ENCODE results near the gene SUN5. TPM values are rescaled to one million over a fixed set of nuclear protein-coding genes. Genes with fewer than 3 reads are reported as not detected.

The SUN5 gene
- total and polyA plus RNA-seq, 7 experiments from 2014 or later = not detected

DNA sequence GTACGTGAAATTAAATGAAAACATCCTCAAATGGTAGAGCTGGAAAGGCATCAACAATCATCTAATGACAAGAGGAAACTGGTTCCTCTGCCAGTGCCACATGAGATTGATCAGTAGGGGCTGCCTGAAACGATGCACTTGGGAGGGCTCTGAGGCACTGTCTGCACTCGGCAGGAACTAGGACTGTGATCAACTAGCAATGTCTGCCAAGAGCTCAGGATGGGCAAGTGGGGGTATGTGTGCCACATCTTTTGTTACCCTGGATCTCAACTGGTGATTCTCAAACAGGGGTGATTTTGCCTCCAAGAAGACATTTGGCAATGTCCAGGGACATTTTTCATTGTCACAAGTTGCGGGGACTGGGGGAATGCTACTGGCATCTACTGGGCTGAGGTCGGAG, 29.1 kb upstream of the SUN5 start:
- no peaks in the 10 kb centered on the region for H3K4me1 ChIP-seq (ENCODE audit: control insufficient read depth in 2 of 2, insufficient read depth in 2 of 2, low read length in 2 of 2)
- H3K9me3 ChIP-seq (ENCODE audit: control insufficient read depth in 2 of 3, low read length in 3 of 3) = peaks cover 0 to 10% (median 0%) of the 10 kb centered on the region in 3 experiments
- Mint-ChIP-seq H3K27me3 (peaks cover 0 to 3% (median 0%) of the 10 kb centered on the region in 5 donors), H3K4me1 (peaks cover 0 to 12% (median 0%) of the 10 kb centered on the region in 7 donors), H3K9me3 (peaks cover 3 to 17% (median 6%) of the 10 kb centered on the region in 11 donors), H3K27ac (no peak overlapping the region), H3K4me3 (no peak overlapping the region), H3K36me3 (peaks cover 0 to 9% (median 3%) of the 10 kb centered on the region in 5 donors)
- no peak overlapping the region for H3K4me3 ChIP-seq (ENCODE audit: low read length)
- H3K27ac ChIP-seq (ENCODE audit: low read depth, low read length) = no peak overlapping the region
- CTCF ChIA-PET = no interaction called here
- intact Hi-C loops (cut with micrococcal nuclease) = no loop called here
- DNase-seq (no peak), ATAC-seq (no peak)
- POLR2A ChIA-PET = no interaction called here
- H3K36me3 ChIP-seq (ENCODE audit: control insufficient read depth in 2 of 3, insufficient read depth in 3 of 3, low read length in 3 of 3) = no peaks in the 10 kb centered on the region
- H3K27me3 ChIP-seq (ENCODE audit: control insufficient read depth in 2 of 2, insufficient read depth in 2 of 2, low read length in 2 of 2) = no peaks in the 10 kb centered on the region

DNA sequence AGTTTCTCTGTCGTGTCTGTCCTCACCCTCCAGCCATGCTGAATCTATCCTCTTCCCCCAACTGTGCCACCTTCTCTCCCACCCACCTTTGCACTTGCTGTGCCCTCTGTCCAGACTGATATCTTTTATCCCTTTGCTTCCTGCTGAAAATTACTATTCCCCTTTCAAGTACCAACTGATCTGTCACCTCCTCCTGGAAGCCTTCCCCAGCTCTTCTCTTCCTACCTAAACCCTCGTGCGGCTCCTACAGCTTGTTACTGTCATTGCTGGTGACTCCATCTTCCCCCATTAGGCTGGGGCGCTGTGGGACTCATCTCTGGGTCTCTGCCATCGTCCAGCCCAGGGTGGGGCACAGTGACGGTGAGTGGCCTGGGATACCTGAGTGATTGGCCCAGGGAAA, 28.3 kb upstream of the SUN5 start:
- POLR2A ChIA-PET = interaction anchor here (0.5 kb wide), 1 partner anchor 42 kb away, joined by 3 read pairs; no protein-coding TSS in a partner anchor
- Histone ChIP-seq H3K9me3 (ENCODE audit: control insufficient read depth in 2 of 3, low read length in 3 of 3) (peaks cover 0 to 10% (median 0%) of the 10 kb centered on the region in 3 experiments), H3K27me3 (ENCODE audit: control insufficient read depth in 2 of 2, insufficient read depth in 2 of 2, low read length in 2 of 2) (no peaks in the 10 kb centered on the region), H3K4me3 (ENCODE audit: low read length) (no peak overlapping the region), H3K4me1 (ENCODE audit: control insufficient read depth in 2 of 2, insufficient read depth in 2 of 2, low read length in 2 of 2) (no peaks in the 10 kb centered on the region), H3K36me3 (ENCODE audit: control insufficient read depth in 2 of 3, insufficient read depth in 3 of 3, low read length in 3 of 3) (no peaks in the 10 kb centered on the region), H3K27ac (ENCODE audit: low read depth, low read length) (no peak overlapping the region)
- H3K4me1 Mint-ChIP-seq = peaks cover 0 to 5% (median 0%) of the 10 kb centered on the region in 7 donors
- DNase-seq (no peak), ATAC-seq (no peak)
- CTCF ChIA-PET = no interaction called here
- peaks cover 0 to 9% (median 3%) of the 10 kb centered on the region in 5 donors for H3K36me3 Mint-ChIP-seq
- H3K27ac Mint-ChIP-seq = peak overlapping the region in 1 of 9 donors; percentile 12
- no peak overlapping the region for H3K4me3 Mint-ChIP-seq
- intact Hi-C loops (cut with micrococcal nuclease) = no loop called here
- H3K9me3 Mint-ChIP-seq = peaks cover 0 to 17% (median 6%) of the 10 kb centered on the region in 11 donors
- no peaks in the 10 kb centered on the region for H3K27me3 Mint-ChIP-seq

DNA sequence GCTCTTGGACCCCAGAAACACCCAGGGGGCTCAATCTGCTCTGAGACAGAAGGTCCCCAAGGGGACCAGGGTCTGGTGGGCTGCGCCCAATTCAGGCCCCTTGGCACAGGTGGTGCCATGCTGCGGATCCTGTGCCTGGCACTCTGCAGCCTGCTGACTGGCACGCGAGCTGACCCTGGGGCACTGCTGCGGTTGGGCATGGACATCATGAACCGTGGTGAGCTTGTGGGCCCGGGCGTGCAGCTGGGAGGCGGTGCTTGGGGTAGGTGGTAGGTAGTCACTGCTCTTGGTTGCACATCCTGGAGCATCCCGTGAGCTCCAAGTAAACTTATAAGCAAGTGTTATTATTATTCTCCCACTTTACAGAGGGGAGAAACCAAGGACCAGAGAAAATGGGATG, 27.3 kb upstream of the SUN5 start, which contains the start of gene BPIFB6:
Gene BPIFB6 (plus strand): TSS at position 118 of the 400 bp plus-strand sequence. CDS start 0 bp downstream, at position 118.
- ChIA-PET POLR2A (no interaction called here), CTCF (no interaction called here)
- H3K36me3 Mint-ChIP-seq = peaks cover 0 to 9% (median 3%) of the 10 kb centered on the region in 5 donors
- no peak within 1 kb of the TSS for H3K4me3 Mint-ChIP-seq
- intact Hi-C loops (cut with micrococcal nuclease) = no loop called here
- DNase-seq = no peak
- peaks cover 0 to 17% (median 6%) of the 10 kb centered on the region in 11 donors for H3K9me3 Mint-ChIP-seq
- peaks cover 0 to 5% (median 0%) of the 10 kb centered on the region in 7 donors for H3K4me1 Mint-ChIP-seq
- Histone ChIP-seq H3K4me3 (ENCODE audit: low read length) (no peak within 1 kb of the TSS), H3K36me3 (ENCODE audit: control insufficient read depth in 2 of 3, insufficient read depth in 3 of 3, low read length in 3 of 3) (no peaks in the 10 kb centered on the region), H3K27me3 (ENCODE audit: control insufficient read depth in 2 of 2, insufficient read depth in 2 of 2, low read length in 2 of 2) (no peaks in the 10 kb centered on the region), H3K9me3 (ENCODE audit: control insufficient read depth in 2 of 3, low read length in 3 of 3) (peaks cover 0 to 10% (median 0%) of the 10 kb centered on the region in 3 experiments), H3K4me1 (ENCODE audit: control insufficient read depth in 2 of 2, insufficient read depth in 2 of 2, low read length in 2 of 2) (no peaks in the 10 kb centered on the region), H3K27ac (ENCODE audit: low read depth, low read length) (no peak within 1 kb of the TSS)
- H3K27ac Mint-ChIP-seq = peak within 1 kb of the TSS in 1 of 9 donors; percentile 12
- no peaks in the 10 kb centered on the region for H3K27me3 Mint-ChIP-seq
- no peak for ATAC-seq

DNA sequence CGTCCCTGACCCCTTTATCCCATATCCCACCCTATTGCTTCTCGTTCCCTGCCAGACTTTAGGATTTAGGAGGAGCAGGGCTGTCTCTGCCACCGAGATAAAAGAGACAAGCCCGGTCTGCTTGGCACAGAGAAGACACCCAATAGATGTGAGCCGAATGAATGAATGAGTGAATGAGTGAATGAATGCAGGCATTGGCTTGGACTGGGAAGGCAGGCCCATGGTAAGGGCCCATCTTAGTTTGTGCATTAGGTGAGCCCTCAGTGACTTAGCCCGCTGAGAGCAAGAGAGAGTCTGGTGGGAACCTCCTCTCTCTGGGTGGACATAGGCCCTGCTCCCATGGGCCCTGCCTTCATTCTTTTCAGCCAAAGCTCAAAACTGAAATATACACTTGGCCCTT, 26.3 kb upstream of the SUN5 start:
- H3K9me3 Mint-ChIP-seq = peaks cover 0 to 17% (median 6%) of the 10 kb centered on the region in 11 donors
- no peak overlapping the region for H3K4me3 ChIP-seq (ENCODE audit: low read length)
- H3K27ac ChIP-seq (ENCODE audit: low read depth, low read length) = no peak overlapping the region
- H3K9me3 ChIP-seq (ENCODE audit: control insufficient read depth in 2 of 3, low read length in 3 of 3) = peaks cover 0 to 10% (median 0%) of the 10 kb centered on the region in 3 experiments
- no peak for DNase-seq
- H3K27me3 ChIP-seq (ENCODE audit: control insufficient read depth in 2 of 2, insufficient read depth in 2 of 2, low read length in 2 of 2) = no peaks in the 10 kb centered on the region
- H3K4me3 Mint-ChIP-seq = no peak overlapping the region
- no peak overlapping the region for H3K27ac Mint-ChIP-seq
- ChIA-PET CTCF (no interaction called here), POLR2A (no interaction called here)
- no peaks in the 10 kb centered on the region for H3K36me3 ChIP-seq (ENCODE audit: control insufficient read depth in 2 of 3, insufficient read depth in 3 of 3, low read length in 3 of 3)
- peaks cover 0 to 9% (median 3%) of the 10 kb centered on the region in 5 donors for H3K36me3 Mint-ChIP-seq
- ATAC-seq = no peak
- H3K27me3 Mint-ChIP-seq = no peaks in the 10 kb centered on the region
- no peaks in the 10 kb centered on the region for H3K4me1 ChIP-seq (ENCODE audit: control insufficient read depth in 2 of 2, insufficient read depth in 2 of 2, low read length in 2 of 2)
- H3K4me1 Mint-ChIP-seq = peaks cover 0 to 5% (median 0%) of the 10 kb centered on the region in 7 donors
- intact Hi-C loops (cut with micrococcal nuclease) = no loop called here

DNA sequence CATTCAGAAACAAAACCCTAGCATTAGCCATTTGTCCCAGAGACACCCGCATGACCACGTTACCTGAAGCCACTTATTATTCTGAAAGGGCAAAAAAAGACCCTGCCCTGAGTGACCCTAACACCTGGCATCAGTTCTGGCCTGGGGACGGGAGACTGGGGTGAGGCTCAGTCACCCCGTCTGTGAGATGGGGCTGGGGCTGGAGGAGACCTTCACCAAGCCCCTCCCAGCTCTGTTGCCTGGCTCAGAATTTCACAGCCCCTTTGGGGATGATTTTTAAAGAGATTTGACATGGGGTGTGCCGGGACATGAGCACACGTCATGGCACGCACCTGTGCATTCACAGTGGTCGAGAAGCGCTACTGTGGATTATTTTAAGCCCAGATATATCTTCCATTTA, 25.8 kb upstream of the SUN5 start:
- no peak overlapping the region for H3K27ac Mint-ChIP-seq
- POLR2A ChIA-PET = no interaction called here
- Histone ChIP-seq H3K4me3 (ENCODE audit: low read length) (no peak overlapping the region), H3K9me3 (ENCODE audit: control insufficient read depth in 2 of 3, low read length in 3 of 3) (peaks cover 0 to 10% (median 0%) of the 10 kb centered on the region in 3 experiments), H3K27ac (ENCODE audit: low read depth, low read length) (no peak overlapping the region), H3K27me3 (ENCODE audit: control insufficient read depth in 2 of 2, insufficient read depth in 2 of 2, low read length in 2 of 2) (no peaks in the 10 kb centered on the region), H3K4me1 (ENCODE audit: control insufficient read depth in 2 of 2, insufficient read depth in 2 of 2, low read length in 2 of 2) (no peaks in the 10 kb centered on the region), H3K36me3 (ENCODE audit: control insufficient read depth in 2 of 3, insufficient read depth in 3 of 3, low read length in 3 of 3) (no peaks in the 10 kb centered on the region)
- intact Hi-C loops (cut with micrococcal nuclease) = no loop called here
- no peak for ATAC-seq
- no peaks in the 10 kb centered on the region for H3K27me3 Mint-ChIP-seq
- H3K36me3 Mint-ChIP-seq = peaks cover 0 to 9% (median 3%) of the 10 kb centered on the region in 5 donors
- H3K4me1 Mint-ChIP-seq = peaks cover 0 to 5% (median 0%) of the 10 kb centered on the region in 7 donors
- H3K4me3 Mint-ChIP-seq = no peak overlapping the region
- no peak for DNase-seq
- CTCF ChIA-PET = no interaction called here
- peaks cover 0 to 17% (median 6%) of the 10 kb centered on the region in 11 donors for H3K9me3 Mint-ChIP-seq

DNA sequence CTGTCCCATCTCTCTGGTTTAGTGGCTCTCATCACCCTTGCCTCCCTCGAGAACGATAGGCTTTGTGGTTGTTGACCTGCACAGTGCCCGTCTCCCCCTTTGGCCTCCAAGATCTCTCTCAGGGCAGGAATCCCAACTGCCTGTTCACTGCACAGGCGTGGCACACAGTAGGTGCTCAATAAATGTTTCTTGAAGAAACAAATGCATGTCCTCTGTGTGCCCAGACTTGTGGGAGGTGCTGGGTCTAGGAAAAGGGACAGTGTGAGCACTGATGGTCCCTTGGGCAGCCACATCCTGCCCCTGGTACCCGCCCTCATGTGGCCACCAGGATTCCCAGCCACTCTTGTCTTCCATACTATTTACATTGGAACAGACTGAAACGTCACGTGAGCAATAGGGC, 24.6 kb upstream of the SUN5 start:
- ChIA-PET CTCF (no interaction called here), POLR2A (no interaction called here)
- ATAC-seq = no peak
- Mint-ChIP-seq H3K36me3 (peaks cover 0 to 9% (median 3%) of the 10 kb centered on the region in 5 donors), H3K9me3 (peaks cover 0 to 17% (median 6%) of the 10 kb centered on the region in 11 donors), H3K27me3 (no peaks in the 10 kb centered on the region), H3K27ac (no peak overlapping the region), H3K4me3 (no peak overlapping the region), H3K4me1 (peaks cover 0 to 5% (median 0%) of the 10 kb centered on the region in 7 donors)
- Histone ChIP-seq H3K36me3 (ENCODE audit: control insufficient read depth in 2 of 3, insufficient read depth in 3 of 3, low read length in 3 of 3) (no peaks in the 10 kb centered on the region), H3K27ac (ENCODE audit: low read depth, low read length) (no peak overlapping the region), H3K4me1 (ENCODE audit: control insufficient read depth in 2 of 2, insufficient read depth in 2 of 2, low read length in 2 of 2) (no peaks in the 10 kb centered on the region), H3K9me3 (ENCODE audit: control insufficient read depth in 2 of 3, low read length in 3 of 3) (peaks cover 0 to 10% (median 0%) of the 10 kb centered on the region in 3 experiments), H3K4me3 (ENCODE audit: low read length) (no peak overlapping the region), H3K27me3 (ENCODE audit: control insufficient read depth in 2 of 2, insufficient read depth in 2 of 2, low read length in 2 of 2) (no peaks in the 10 kb centered on the region)
- DNase-seq = no peak
- intact Hi-C loops (cut with micrococcal nuclease) = no loop called here

Data from naive thymus-derived CD4-positive, alpha-beta T cell (primary cell).